ENCODE measurements around the gene PRDM2.

PRDM2 gene

GRCh38 chr1:13869172-13869797 lies 169.3 kb downstream of the PRDM2 start:
- DNase-seq, result no peak

GRCh38 chr1:13871413-13871812 lies 171.4 kb downstream of the PRDM2 start:
- DNase-seq, result no peak

- DNase-seq, result no peak
Measured at GRCh38 chr1:13871886-13872285, 171.9 kb downstream of the PRDM2 start.

GRCh38 chr1:13873032-13873431 lies 173.0 kb downstream of the PRDM2 start:
- no peak for DNase-seq
